NCI-H345 treated with DMSO at 0.1 percent for 48 hours (cell line): Measurements from ENCODE around the gene SERINC3.

Source experiments
- DNase-seq: peaks from one replicate; lab custom pipeline; 2025; ENCODE audit not compliant: unreplicated experiment; lab: John Stamatoyannopoulos, UW

The SERINC3 gene

GRCh38 chr20:44533928-44534327, 12.1 kb upstream of the SERINC3 start:
- no peak for DNase-seq

GRCh38 chr20:44532981-44533331, 11.1 kb upstream of the SERINC3 start:
- peak; percentile 0 for DNase-seq

DNA sequence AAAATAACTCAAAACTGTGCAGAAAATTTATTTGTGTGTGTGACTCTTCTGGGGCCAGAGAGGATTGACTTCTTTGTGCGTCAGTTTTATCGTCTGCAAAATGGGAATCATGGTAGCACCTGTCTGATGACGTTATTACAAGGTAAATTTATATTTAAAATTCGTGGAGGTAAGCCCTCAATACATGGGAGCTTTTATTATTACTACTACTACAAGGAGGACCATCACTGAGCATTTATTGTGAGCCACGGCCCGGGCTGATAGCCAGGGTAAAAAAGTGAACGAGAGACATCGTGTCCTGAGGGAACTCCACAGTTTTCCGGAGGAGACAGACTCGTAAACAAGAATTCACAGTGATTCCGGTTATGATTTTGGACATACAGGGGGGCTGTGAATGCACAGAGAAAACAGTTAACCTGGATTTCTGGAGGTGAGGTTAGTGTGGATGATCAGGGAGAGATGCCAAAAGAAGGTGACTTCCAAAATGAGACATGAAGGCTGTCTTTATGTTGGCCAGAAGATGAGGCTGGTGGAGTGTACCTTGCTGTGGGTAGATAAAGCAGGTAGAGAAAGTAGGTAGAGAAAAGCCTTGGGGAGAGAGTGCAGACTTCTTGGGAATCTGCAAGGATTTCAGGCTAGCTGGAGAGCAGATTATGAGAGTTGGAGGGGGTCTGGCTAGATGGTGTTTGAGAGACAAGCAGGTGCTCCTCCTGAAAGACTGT, 10.6 kb upstream of the SERINC3 start:
- no peak for DNase-seq

- DNase-seq, result no peak
Measured at GRCh38 chr20:44528309-44528708, 6.4 kb upstream of the SERINC3 start.

DNA sequence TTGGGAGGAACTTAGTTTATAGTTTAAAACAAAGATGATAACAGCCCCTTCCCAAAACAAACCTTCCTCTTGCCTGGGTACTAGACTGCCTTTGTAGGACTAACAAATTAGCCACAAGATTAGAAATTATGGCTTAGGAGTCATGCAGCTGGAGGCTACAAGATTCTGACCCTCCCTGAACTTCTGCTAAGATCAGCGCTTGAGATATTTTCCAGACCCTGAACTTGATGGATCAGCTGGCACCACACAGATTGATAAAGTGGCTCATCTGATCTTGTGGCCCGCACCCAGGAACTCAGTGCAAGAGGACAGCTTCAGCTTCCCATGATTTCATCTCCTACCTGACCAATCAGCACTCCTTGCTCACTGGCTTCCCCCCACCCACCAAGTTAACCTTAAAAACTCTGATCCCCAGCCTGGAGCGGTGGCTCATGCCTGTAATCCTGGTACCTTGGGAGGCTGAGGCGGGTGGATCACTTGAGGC, 5.9 kb upstream of the SERINC3 start:
- DNase-seq, result no peak

DNA sequence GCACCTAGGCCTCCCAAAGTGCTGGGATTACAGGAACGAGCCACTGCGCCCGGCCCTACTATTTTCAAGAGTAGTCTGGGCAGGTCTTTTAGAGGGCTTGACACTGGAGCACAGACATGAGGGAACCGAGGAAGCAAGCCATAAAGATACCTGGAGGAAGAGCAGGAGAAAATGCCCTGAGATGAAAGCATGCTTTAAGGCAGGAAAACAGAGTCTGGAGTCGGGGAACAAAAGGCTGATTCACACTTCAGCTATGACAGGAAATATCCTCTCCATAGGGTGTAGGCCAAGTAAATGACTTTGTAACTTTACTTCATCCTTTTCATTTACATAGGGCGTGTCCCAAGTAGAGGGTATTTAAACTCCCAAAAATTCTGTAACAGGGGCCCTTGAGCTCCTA, 4.3 kb upstream of the SERINC3 start:
- no peak for DNase-seq

DNA sequence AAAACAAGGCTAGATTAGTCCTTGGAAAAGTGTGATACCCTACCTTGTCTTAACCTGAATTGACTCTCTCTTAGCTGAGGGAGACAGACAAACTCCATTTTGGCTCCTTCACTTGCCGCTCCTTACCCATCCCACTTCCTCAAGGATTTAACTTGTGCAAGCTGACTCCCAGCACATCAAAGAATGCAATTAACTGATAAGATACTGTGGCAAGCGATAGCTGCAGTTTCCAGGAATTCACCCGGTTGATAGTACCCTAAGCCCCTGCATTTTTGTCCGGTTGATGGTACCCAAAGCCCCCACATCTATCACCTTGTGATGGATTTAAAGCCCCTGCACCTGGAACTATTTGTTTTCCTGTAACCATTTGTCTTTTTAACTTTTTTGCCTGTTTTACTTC, 1.9 kb upstream of the SERINC3 start:
- DNase-seq, result no peak

GRCh38 chr20:44522841-44523240, 971 bp upstream of the SERINC3 start:
- DNase-seq, result no peak

DNA sequence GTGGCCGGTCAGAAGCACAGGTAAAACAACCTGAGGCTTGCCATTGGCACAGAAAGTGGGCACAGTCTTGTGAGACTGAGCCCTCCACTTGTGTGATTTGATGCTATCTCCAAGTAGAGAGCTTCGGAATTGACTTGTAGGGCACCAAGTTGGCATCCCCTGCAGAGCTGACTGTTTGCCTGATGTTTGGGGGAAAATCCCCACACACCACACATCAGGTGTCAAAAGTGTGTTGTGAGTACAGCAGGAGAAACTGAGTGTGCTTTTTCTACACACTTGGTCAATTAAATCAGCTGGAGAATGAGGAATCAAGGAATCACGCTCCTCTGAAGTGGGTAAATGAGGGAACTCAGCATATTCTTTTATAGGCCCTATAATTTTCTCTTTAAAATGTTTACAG, 989 bp downstream of the SERINC3 start:
- DNase-seq, result no peak

DNA sequence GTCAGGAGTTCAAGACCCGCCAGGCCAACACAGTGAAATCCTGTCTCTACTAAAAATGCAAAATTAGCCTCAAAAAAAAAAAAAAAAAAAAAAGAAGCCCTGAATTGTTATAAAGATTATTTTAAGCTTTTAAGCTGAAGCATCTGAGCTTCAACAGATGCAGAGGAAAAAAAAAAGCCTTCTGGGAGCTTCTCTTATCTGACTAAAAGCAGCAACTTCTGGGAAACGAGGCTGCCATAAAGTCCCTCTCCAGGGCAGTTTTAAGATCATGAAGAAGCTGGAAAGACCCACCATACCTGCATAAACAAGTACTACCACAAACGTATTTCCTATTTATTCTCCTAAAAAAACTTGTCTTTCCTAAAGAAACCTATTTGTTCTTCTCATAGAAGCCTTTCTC, 3.6 kb downstream of the SERINC3 start:
- no peak for DNase-seq

DNA sequence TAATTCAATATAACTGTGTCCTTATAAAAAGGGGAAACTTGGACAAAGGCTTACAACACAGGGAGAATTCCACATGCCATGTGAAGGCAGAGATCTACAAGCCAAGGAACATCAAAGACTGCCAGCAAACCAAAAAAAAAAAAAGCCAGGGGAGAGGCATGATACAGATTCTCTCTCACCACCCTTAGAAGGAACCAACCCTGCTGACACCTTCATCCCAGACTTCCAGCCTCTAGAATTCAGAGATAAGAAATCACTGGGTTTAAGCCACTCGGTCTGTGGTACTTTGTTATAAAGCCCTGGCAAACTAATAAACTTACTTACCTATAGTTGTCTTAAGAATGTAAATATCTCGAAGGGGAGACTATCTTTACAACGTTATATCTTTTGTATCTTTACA, 4.4 kb downstream of the SERINC3 start:
- DNase-seq, result no peak

DNA sequence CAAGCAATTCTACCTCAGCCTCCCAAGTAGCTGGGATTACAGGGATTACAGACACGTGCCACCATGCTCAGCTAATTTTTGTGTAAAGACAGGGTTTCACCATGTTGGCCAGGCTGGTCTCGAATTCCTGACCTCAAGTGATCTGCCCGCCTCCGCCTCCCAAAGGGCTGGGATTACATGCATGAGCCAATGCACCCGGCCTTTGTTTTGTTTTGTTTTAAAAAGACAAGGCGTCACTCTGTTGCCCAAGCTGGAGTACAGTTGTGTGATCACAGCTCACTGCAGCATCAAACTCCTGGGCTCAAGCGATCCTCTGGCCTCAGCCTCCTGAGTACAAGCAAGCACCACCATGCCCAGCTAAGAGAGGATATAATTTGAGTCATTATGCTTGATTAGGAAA, 5.4 kb downstream of the SERINC3 start:
- no peak for DNase-seq

DNA sequence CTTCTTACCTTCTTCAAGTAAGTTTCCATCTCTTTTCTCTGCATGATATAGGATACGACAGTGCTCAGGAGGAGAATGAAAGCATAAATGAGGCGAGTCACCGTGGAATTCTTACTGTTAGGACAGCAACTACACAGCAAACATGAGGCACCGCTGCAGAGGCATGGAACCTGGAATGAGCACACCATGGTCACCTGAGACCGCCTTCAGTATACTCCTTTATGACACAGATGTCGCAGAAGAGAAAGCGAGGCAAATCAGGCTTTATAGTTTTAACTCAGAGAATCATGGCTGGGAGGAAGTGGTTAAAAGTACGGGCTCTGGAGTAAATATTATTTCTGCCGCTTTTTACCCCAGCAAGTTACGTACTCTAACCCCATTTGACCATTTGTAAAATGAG, 8.0 kb downstream of the SERINC3 start:
- no peak for DNase-seq

DNA sequence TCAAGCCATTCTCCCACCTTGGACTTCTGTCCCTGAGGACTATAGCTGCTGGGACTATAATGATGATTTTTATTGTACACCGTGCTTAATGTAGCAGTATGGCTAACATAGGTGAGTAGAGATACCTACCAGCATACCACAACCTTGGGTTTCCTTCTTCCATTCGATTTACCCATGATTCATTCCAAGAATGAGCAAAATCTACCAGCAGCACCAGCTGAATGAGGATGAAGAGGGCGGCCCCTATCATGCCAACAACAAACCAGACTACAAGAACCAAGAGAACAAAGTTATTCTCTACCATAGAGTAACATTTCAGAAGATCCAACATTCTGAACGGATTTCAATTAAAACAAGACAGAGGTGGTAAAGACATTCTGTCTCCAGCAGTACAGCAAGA, 12.1 kb downstream of the SERINC3 start:
- no peak for DNase-seq

DNA sequence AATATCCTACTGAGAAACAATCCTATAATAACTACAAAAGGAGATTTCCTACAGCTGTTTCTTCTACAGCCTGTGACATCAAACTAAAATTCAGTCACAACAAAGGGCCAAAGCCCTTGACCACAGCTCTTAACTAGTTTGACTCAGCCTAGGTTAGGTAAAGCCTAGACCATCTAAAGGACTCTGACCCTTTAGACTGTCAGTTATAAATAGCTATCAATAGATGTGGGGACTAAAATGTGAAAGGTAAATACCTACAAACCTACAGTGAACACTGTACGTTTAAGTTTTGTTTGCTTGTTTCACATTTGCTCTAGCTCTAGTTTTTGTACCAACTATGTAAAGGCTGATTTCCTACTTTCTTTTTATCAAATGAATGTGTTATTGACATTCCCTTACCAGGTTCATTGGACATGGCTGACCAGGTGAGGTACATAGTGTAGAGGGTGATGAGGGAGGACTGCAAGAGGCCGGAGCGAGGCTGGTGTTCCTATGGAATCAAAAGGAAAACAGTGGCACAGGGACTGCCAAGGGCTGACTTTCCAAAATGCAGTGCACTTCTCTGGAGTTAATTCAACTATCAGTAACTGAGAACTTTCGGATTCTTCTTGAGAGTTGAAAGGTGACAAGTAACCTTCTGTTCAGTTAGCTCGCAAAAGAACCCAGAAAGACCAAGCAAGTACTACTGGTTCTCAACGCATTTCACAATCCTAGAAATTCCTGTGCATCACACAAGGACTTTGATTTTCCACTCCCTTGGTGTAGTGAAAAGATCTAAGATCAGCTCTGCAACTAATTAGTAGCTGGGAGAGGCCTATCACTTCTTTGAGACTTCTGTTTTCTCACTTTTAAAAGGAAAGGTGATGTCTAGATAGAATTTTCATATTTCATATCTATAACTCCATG, 17.2 kb downstream of the SERINC3 start:
- no peak for DNase-seq

DNA sequence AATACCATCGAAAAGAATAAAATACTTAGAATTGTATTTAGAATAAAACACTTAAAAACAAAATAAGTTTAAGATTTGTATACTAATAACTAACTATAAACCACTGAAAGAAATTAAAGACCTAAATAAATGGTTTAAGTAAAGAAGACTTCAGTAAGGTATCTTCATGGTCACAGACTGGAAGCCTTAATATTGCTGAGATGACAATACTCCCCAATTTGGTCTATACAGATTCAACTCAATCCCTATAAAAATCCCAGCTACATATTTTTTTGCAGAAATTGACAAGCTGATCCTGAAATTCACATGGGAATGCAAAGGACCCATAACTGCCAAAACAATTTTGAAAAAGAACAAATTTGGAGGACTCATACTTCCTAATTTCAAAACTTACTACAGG, 18.9 kb downstream of the SERINC3 start:
- DNase-seq, result no peak

DNA sequence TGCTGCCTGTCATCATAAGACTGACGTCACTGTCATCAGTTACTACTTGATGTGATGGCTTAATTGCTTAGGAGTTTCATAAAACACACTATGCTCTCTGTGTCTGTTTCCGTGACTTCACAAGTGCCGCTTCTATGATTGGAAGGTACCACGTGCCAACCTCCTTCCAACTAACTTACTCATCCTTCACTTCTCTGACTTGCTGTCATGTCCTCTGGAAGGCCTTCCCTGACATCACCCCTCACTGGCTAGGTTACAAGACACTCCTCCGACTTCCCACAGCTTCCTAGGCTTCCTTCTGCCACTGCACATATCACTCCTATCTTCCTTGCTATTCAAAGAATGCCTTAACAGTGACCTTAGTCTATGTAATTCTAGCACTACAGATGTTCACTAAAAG, 20.4 kb downstream of the SERINC3 start:
- DNase-seq, result no peak

DNA sequence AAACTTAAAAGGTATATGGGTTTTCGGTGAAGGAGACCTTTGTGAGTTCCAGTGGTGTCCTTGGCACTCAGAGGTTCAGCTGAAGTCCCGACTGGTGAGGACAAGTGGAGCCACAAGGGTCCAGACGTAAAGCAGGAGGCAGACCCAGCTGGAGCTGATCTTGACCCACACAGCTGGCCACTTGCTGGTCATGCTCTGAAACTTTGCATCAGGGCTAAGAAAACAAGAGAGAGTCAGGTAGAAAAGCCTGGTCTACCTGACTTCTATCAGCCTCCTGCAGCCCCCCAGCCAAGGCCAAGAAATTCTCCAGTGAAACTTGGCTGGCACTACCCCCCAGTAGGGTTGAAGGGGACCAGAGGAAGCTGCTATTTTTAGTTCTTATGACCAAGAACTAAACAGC, 21.6 kb downstream of the SERINC3 start:
- no peak for DNase-seq

GRCh38 chr20:44497761-44498160, 24.1 kb downstream of the SERINC3 start:
- DNase-seq, result no peak

GRCh38 chr20:44496976-44497375, 24.9 kb downstream of the SERINC3 start:
- DNase-seq, result no peak

DNA sequence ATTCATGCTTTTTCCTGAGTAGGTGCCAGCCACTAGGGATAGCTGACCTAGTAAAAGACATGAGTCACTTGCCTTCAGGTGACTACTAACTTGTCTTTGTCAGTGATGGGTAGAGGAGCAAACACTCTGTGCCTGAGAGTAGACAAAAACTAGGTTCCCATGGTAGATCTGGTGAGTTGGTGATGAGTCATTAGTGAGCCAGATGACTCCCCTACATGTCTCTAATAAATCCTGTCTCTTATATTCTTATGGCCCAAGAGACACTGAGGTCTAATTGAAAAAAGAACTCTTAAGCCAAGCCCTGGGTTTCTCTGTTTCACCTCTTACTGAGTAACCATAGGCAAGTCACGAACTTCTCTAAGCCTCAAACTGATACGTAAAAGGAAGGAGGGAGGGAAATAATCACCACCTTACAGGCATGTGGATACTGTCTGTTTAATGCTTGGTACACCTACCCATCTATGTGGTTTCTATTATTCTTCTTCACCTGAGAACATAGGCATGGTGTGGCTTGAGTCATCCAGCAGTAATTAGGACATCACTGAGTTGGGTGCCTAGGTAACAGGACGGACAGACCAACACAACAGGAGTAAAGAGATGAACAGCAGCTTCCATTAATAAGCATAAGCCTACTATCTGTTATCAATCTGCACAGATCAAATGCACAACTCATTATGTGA, 25.9 kb downstream of the SERINC3 start:
- DNase-seq, result no peak

- DNase-seq, result no peak
Measured at GRCh38 chr20:44495257-44495656, 26.6 kb downstream of the SERINC3 start.
